ENCODE measurements around the gene TSPEAR.

TSPEAR gene

DNA sequence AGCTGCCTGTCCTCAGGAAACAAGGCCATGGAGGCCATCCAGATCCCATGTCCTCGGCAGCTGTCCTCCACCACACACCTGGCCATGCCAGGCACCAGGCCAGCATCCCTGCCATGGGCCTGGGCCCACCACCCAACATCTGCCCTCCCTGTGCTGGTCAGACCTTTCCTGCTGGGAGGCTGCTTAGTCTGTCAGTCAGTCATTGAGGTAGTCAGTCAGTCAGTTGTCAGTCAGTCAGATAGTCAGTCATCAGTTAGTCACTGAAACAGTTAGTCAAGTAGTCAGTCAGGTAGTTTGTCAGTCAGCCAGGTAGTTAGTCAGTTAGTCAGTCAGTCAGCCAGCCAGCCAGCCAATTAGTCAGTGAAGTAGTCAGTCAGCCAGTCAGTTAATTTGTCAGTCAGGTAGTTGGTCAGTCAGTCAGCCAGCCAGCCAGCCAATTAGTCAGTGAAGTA lies 188.6 kb downstream of the TSPEAR start:
- no peak for DNase-seq (ENCODE audit: extremely low spot score)
- TF ChIP-seq SUZ12 (IDR thresholded peaks at IDR 0.05) (no peak), SP1 (IDR thresholded peaks at IDR 0.05) (no peak), BHLHE40 (IDR thresholded peaks at IDR 0.05; ENCODE audit: borderline replicate concordance) (no peak), FOXK2 (IDR thresholded peaks at IDR 0.05) (no peak), NFRKB (IDR thresholded peaks at IDR 0.05) (no peak)
- TF ChIP-seq, protein P1, sequence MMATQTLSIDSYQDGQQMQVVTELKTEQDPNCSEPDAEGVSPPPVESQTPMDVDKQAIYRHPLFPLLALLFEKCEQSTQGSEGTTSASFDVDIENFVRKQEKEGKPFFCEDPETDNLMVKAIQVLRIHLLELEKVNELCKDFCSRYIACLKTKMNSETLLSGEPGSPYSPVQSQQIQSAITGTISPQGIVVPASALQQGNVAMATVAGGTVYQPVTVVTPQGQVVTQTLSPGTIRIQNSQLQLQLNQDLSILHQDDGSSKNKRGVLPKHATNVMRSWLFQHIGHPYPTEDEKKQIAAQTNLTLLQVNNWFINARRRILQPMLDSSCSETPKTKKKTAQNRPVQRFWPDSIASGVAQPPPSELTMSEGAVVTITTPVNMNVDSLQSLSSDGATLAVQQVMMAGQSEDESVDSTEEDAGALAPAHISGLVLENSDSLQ (IDR thresholded peaks at IDR 0.05), result no peak
- POLR2A ChIA-PET, result no interaction called here
- CTCF ChIA-PET, result no interaction called here

GRCh38 chr21:44521928-44522752 lies 189.2 kb downstream of the TSPEAR start:
- no peak for DNase-seq (ENCODE audit: extremely low spot score)
- no peak for TF ChIP-seq SP1 (IDR thresholded peaks at IDR 0.05)
- TF ChIP-seq FOXK2 (IDR thresholded peaks at IDR 0.05), result no peak
- no peak for TF ChIP-seq NFRKB (IDR thresholded peaks at IDR 0.05)
- TF ChIP-seq HDGF (IDR thresholded peaks at IDR 0.05; ENCODE audit: borderline replicate concordance), result no peak
- no peak for TF ChIP-seq ZNF384 (IDR thresholded peaks at IDR 0.05)
- TF ChIP-seq TARDBP (IDR thresholded peaks at IDR 0.05), result no peak
- TF ChIP-seq BHLHE40 (IDR thresholded peaks at IDR 0.05; ENCODE audit: borderline replicate concordance), result no peak
- TF ChIP-seq FOXA1 (IDR thresholded peaks at IDR 0.05), result no peak
- no peak for TF ChIP-seq FOXM1 (IDR thresholded peaks at IDR 0.05; ENCODE audit: borderline replicate concordance)
- no peak for TF ChIP-seq ARNT (IDR thresholded peaks at IDR 0.05)
- TF ChIP-seq, protein P1 (IDR thresholded peaks at IDR 0.05), result no peak
- TF ChIP-seq SUZ12 (IDR thresholded peaks at IDR 0.05), result no peak
- TF ChIP-seq CTBP1 (IDR thresholded peaks at IDR 0.05; ENCODE audit: borderline replicate concordance), result no peak
- ChIA-PET POLR2A (no interaction called here), CTCF (no interaction called here)

- no peak for DNase-seq (ENCODE audit: extremely low spot score)
- ChIA-PET POLR2A (no interaction called here), CTCF (no interaction called here)
- TF ChIP-seq NFRKB (IDR thresholded peaks at IDR 0.05) (no peak), HDGF (IDR thresholded peaks at IDR 0.05; ENCODE audit: borderline replicate concordance) (no peak), ZNF384 (IDR thresholded peaks at IDR 0.05) (no peak), ARNT (IDR thresholded peaks at IDR 0.05) (no peak), BHLHE40 (IDR thresholded peaks at IDR 0.05; ENCODE audit: borderline replicate concordance) (no peak), SUZ12 (IDR thresholded peaks at IDR 0.05) (no peak), FOXK2 (IDR thresholded peaks at IDR 0.05) (no peak), CTBP1 (IDR thresholded peaks at IDR 0.05; ENCODE audit: borderline replicate concordance) (no peak), FOXA1 (IDR thresholded peaks at IDR 0.05) (no peak), TARDBP (IDR thresholded peaks at IDR 0.05) (no peak), ELF4 (IDR thresholded peaks at IDR 0.05) (no peak), L3MBTL2 (conservative IDR thresholded peaks at IDR 0.05) (no peak)
Measured at GRCh38 chr21:44521301-44521927, 190.0 kb downstream of the TSPEAR start.

DNA sequence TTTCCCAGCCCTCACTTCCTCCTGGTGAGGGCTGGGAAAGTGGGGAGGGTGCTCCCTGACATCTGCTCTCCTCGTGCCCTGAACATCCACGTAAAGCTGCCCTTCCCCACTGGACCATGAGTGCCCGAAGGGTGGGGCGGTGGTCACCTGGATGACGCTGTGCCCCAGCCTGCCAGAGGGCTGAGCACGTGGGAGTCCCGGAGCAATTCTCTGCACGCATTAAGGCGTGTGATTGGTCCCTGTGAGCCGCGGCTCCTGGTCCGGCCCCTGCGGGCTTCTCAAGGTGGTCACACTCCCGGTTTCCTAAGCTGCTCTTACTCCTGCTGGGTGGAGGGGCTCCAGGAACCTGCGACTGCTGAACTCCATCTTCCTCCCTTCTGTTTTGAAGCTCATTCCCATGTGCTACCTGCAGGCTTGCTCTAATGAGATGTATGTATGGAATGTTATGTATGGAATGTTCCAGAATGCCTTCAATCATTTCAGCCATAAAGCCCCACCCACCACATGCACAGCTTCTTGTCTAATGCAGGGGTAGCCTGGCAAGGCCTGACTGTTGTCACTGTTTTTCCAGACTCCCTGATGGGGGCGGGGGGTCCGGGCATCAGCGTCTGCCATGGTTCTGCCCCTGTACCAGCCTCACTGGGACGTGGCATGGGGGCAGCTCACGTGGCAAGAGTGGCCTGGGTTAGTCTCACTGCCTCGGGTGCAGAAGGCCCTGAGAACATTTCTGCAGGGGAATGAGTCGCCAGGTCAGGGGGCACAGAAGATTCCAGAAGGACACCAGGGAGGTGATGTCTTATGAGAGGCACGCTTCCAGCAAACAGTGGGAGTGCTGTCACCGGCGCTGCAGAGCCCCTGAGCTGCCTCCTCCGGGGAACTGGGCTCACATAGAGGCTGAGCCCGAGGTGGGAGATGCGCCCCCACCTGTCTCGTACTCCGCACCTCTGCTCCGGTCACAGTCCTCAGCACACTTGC lies 190.8 kb downstream of the TSPEAR start:
- TF ChIP-seq ZNF384 (IDR thresholded peaks at IDR 0.05), result no peak
- no peak for TF ChIP-seq SUZ12 (IDR thresholded peaks at IDR 0.05)
- TF ChIP-seq SP1 (IDR thresholded peaks at IDR 0.05), result no peak
- no peak for TF ChIP-seq ARNT (IDR thresholded peaks at IDR 0.05)
- TF ChIP-seq L3MBTL2 (conservative IDR thresholded peaks at IDR 0.05), result no peak
- no peak for TF ChIP-seq TARDBP (IDR thresholded peaks at IDR 0.05)
- no peak for TF ChIP-seq ELF4 (IDR thresholded peaks at IDR 0.05)
- TF ChIP-seq HDGF (IDR thresholded peaks at IDR 0.05; ENCODE audit: borderline replicate concordance), result no peak
- TF ChIP-seq FOXA1 (IDR thresholded peaks at IDR 0.05), result no peak
- no peak for TF ChIP-seq CTBP1 (IDR thresholded peaks at IDR 0.05; ENCODE audit: borderline replicate concordance)
- TF ChIP-seq, protein P1 (IDR thresholded peaks at IDR 0.05), result no peak
- TF ChIP-seq FOXM1 (IDR thresholded peaks at IDR 0.05; ENCODE audit: borderline replicate concordance), result no peak
- TF ChIP-seq NFRKB (IDR thresholded peaks at IDR 0.05), result no peak
- no peak for DNase-seq (ENCODE audit: extremely low spot score)
- CTCF ChIA-PET, result interaction anchor here (0.9 kb wide), 1 partner anchor 10 kb away, joined by 3 read pairs; no protein-coding TSS in a partner anchor
- POLR2A ChIA-PET, result no interaction called here

Measured in HEK293T (cell line).